B cell (primary cell): ENCODE results near the gene COPS8. TPM values are rescaled to one million over a fixed set of nuclear protein-coding genes. Genes with fewer than 3 reads are reported as not detected.

ENCODE experiments used
- ATAC-seq: fragments of 200-7000 bp; cut with Tn5 transposase; one replicate; pipeline ENCODE4 v1.10.0; 2021; ENCODE audit warnings: low read depth, mild to moderate bottlenecking, moderate number of reproducible peaks, moderate library complexity
- CTCF ChIA-PET: fragments of 350-600 bp; sonication (Branson Sonifier 250); formaldehyde crosslinking; loops from one replicate; lab custom pipeline; 2021; ENCODE audit warnings: antibody characterized with exemption, inconsistent platforms; lab: Charles Lee
- POLR2A ChIA-PET: fragments of 350-600 bp; sonication (Branson Sonifier 250); formaldehyde crosslinking; loops from one replicate; lab custom pipeline; 2021; ENCODE audit warnings: antibody characterized with exemption; lab: Charles Lee
- DNase-seq: peaks from one replicate; pipeline ENCODE4 v3.0.0; 2013
- H2AFZ ChIP-seq: 2 replicates; pipeline ENCODE4 v1.6.1; 2012; ENCODE audit warnings: mild to moderate bottlenecking, low read depth, low read length; ENCODE audit not compliant: insufficient read depth, poor library complexity, severe bottlenecking
- H3K27ac ChIP-seq, 2 donors: 1 replicate in 1 of 2; 2 replicates in 1 of 2; pipeline ENCODE4 v1.5.1; 2012 to 2013; ENCODE audit warnings: low read length in 2 of 2, mild to moderate bottlenecking in 2 of 2, moderate library complexity in 1 of 2
- H3K27me3 ChIP-seq, 4 experiments: fragments of 200-600 bp in 1 of 4; sonication (generic) in 1 of 4; replicated peaks in 1 of 4; 1 replicate in 2 of 4; 2 replicates in 2 of 4; pipeline versions ENCODE4 v1.6.1 to v1.7.0; 2013 to 2016; ENCODE audit warnings: low read length in 3 of 4, mild to moderate bottlenecking in 2 of 4, mixed read lengths in 1 of 4, moderate library complexity in 1 of 4; ENCODE audit not compliant: insufficient read depth in 4 of 4, control insufficient read depth in 3 of 4; ENCODE audit errors: control extremely low read depth in 1 of 4
- H3K36me3 ChIP-seq, 2 experiments: replicated peaks in 1 of 2; 1 replicate in 1 of 2; 2 replicates in 1 of 2; pipeline versions ENCODE4 v1.6.1 to v1.7.1; 2013; ENCODE audit warnings: low read length in 1 of 2; ENCODE audit not compliant: insufficient read depth in 2 of 2, control insufficient read depth in 1 of 2; ENCODE audit errors: control extremely low read depth in 1 of 2, extremely low read depth in 1 of 2
- H3K4me1 ChIP-seq, 2 donors: fragments of 200-600 bp in 1 of 2; sonication (generic) in 1 of 2; 1 replicate in 1 of 2; 2 replicates in 1 of 2; pipeline versions ENCODE4 v1.5.1 to v1.6.1; 2013 to 2017; ENCODE audit warnings: low read length in 2 of 2; ENCODE audit not compliant: control insufficient read depth in 2 of 2, insufficient read depth in 2 of 2
- H3K4me2 ChIP-seq: replicated peaks from 2 replicates; pipeline ENCODE3; 2012; ENCODE audit warnings: mild to moderate bottlenecking, low read depth, low read length; ENCODE audit not compliant: poor library complexity, severe bottlenecking
- H3K4me3 ChIP-seq, 5 experiments: fragments of 200-600 bp in 1 of 5; sonication (generic) in 1 of 5; 1 replicate in 3 of 5; 2 replicates in 2 of 5; pipeline versions ENCODE4 v1.5.1 to v1.7.0; 2011 to 2016; ENCODE audit warnings: low read length in 4 of 5, mild to moderate bottlenecking in 4 of 5, low read depth in 2 of 5, control low read depth in 1 of 5, moderate library complexity in 1 of 5; ENCODE audit not compliant: insufficient read depth in 1 of 5; ENCODE audit errors: control extremely low read depth in 1 of 5, extremely low read depth in 1 of 5
- H3K79me2 ChIP-seq: fragments of 200-600 bp; sonication (generic); one replicate; pipeline ENCODE4 v1.6.0; 2016; ENCODE audit warnings: low read length; ENCODE audit not compliant: control insufficient read depth, insufficient read depth
- H3K9ac ChIP-seq: fragments of 200-600 bp; sonication (generic); 2 replicates; pipeline ENCODE4 v1.6.1; 2017; ENCODE audit warnings: mild to moderate bottlenecking, low read length, moderate library complexity
- H3K9me3 ChIP-seq, 3 donors: one replicate each; pipeline versions ENCODE4 v1.6.1 to v1.7.1; 2013; ENCODE audit warnings: low read length in 2 of 3; ENCODE audit not compliant: control insufficient read depth in 2 of 3, insufficient read depth in 1 of 3; ENCODE audit errors: control extremely low read depth in 1 of 3
- H4K20me1 ChIP-seq: 2 replicates; pipeline ENCODE4 v1.6.0; 2012; ENCODE audit warnings: mild to moderate bottlenecking, low read length; ENCODE audit not compliant: insufficient read depth, control insufficient read depth, poor library complexity, severe bottlenecking
- H3K27ac Mint-ChIP-seq: one replicate; pipeline ENCODE4 v1.8.0; 2021; ENCODE audit warnings: mixed read lengths
- H3K27me3 Mint-ChIP-seq: one replicate; pipeline ENCODE4 v1.8.0; 2021; ENCODE audit warnings: mixed read lengths
- H3K4me1 Mint-ChIP-seq: one replicate; pipeline ENCODE4 v1.8.0; 2021; ENCODE audit warnings: mixed read lengths
- H3K4me3 Mint-ChIP-seq: one replicate; pipeline ENCODE4 v1.8.0; 2021; ENCODE audit warnings: mixed read lengths
- H3K9me3 Mint-ChIP-seq: one replicate; pipeline ENCODE4 v1.8.0; 2022; ENCODE audit warnings: mixed read lengths; ENCODE audit not compliant: insufficient read depth
- EZH2 ChIP-seq: IDR thresholded peaks from 2 replicates; pipeline ENCODE4 v1.6.1; 2012; ENCODE audit warnings: borderline replicate concordance, low read depth, mild to moderate bottlenecking, moderate library complexity, low read length; ENCODE audit not compliant: insufficient read depth, poor library complexity, severe bottlenecking
- WGBS: methylation state at CpG from one replicate; pipeline ENCODE4 v1.1.5; 2013; ENCODE audit warnings: missing lambda C conversion rate; ENCODE audit not compliant: insufficient coverage; 5-methylcytosine and 5-hydroxymethylcytosine counted together
- intact Hi-C: fragments of 100-400 bp; cut with micrococcal nuclease; formaldehyde crosslinking; loops from one replicate; pipeline ENCODE4 v1.10.0; 2022
- polyA plus RNA-seq: library from polyadenylated mRNA; depleted of rRNA; stranded (reverse); fragments of >200 nt; gene quantifications from 2 replicates; pipeline ENCODE4 v1.2.3, GENCODE V29; 2012
- total RNA-seq, 2 donors: library from RNA; stranded (reverse); fragments of 120-200 nt in 1 of 2; gene quantifications; 1 replicate in 1 of 2; 2 replicates in 1 of 2; pipeline versions ENCODE4 v1.2.3 to v1.2.4, GENCODE V29; 2013 to 2022
- TF ChIP-seq, protein P1 (sequence below): fragments of 200-600 bp; IDR thresholded peaks from one replicate; pipeline ENCODE4 v1.8.0; 2022; ENCODE audit warnings: antibody characterized with exemption, mild to moderate bottlenecking

COPS8 gene
- total and polyA plus RNA-seq, 2 donors (not counting 1 experiment from before 2014, with no cell fraction given): 21.7 to 34.2 TPM

DNA sequence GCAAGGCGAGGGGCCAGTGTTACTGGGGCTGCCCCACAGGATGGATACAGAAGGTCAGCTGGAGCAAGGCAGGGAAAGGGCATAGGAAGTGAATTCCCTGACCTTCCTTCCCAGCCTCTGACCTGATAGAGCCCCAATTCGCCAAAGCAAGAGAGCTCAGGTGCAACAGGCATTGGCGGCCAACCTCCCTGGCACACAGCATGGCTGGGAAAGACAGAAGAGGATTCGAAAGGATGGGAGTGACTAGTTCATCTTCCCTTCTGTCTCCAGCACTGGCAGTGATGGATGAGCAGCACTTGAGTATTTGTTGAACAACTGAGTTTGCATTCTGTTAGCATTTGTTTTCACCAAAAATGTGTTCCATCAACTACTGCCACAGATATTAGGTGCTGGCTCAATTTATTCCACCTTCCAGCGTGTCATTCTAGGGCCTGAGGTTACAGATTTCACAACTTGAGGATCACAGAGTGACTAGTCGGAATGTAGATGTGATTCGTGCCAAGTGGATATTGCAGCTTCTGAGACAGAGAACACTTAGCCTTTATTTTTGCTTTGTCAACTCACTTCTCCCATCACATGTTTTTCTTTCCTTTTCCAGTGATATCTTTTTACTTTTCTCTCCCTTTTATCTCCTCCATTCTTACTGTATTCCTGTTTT is 6.2 kb downstream of the COPS8 start:
- Mint-ChIP-seq H3K27ac (no peak overlapping the region), H3K27me3 (no peaks in the 10 kb centered on the region), H3K4me3 (no peak overlapping the region), H3K4me1 (peaks cover 1% of the 10 kb centered on the region), H3K9me3 (no peaks in the 10 kb centered on the region)
- Histone ChIP-seq H3K27ac (no peak overlapping the region), H2AFZ (no peak overlapping the region), H3K4me1 (no peaks in the 10 kb centered on the region), H3K4me3 (no peak overlapping the region), H3K27me3 (no peaks in the 10 kb centered on the region), H3K9me3 (no peaks in the 10 kb centered on the region), H3K9ac (no peak overlapping the region), H3K4me2 (no peak overlapping the region), H3K79me2 (peaks cover 26% of the 10 kb centered on the region), H3K36me3 (peaks cover 15 to 52% of the 10 kb centered on the region in 2 experiments), H4K20me1 (peaks cover 9% of the 10 kb centered on the region)
- ATAC-seq (no peak), DNase-seq (no peak)
- 100% methylated on average over 7 of the region's 7 CpGs for WGBS
- TF ChIP-seq, protein P1, sequence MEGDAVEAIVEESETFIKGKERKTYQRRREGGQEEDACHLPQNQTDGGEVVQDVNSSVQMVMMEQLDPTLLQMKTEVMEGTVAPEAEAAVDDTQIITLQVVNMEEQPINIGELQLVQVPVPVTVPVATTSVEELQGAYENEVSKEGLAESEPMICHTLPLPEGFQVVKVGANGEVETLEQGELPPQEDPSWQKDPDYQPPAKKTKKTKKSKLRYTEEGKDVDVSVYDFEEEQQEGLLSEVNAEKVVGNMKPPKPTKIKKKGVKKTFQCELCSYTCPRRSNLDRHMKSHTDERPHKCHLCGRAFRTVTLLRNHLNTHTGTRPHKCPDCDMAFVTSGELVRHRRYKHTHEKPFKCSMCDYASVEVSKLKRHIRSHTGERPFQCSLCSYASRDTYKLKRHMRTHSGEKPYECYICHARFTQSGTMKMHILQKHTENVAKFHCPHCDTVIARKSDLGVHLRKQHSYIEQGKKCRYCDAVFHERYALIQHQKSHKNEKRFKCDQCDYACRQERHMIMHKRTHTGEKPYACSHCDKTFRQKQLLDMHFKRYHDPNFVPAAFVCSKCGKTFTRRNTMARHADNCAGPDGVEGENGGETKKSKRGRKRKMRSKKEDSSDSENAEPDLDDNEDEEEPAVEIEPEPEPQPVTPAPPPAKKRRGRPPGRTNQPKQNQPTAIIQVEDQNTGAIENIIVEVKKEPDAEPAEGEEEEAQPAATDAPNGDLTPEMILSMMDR: no peak
- TF ChIP-seq EZH2: no peak
- ChIA-PET POLR2A (no interaction called here), CTCF (no interaction called here)
- intact Hi-C loops: no loop called here

DNA sequence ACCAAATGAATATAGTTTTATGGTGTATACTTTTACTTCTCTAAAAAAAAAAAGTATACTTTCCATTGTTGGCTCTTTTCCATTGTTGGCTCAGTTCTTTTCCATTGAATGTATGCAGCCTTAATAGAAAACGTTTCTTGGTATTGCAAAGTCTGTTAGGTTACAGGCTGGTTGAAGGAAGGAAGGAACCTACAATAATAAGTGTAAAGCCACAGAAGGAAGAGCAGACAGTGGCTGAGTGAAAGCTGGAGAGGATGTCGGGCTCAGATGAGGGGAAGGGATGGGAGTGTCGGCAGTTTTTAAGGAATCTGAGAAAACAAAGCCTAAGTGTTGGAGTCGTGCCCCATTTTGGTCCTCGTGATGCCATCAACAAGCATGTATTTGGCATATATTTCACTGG is 6.8 kb downstream of the COPS8 start:
- Mint-ChIP-seq H3K9me3 (no peaks in the 10 kb centered on the region), H3K4me1 (peaks cover 1% of the 10 kb centered on the region), H3K4me3 (no peak overlapping the region), H3K27me3 (no peaks in the 10 kb centered on the region), H3K27ac (no peak overlapping the region)
- peaks cover 20% of the 10 kb centered on the region for H3K79me2 ChIP-seq
- ATAC-seq (no peak), DNase-seq (no peak)
- POLR2A ChIA-PET: no interaction called here
- H3K4me3 ChIP-seq: no peak overlapping the region
- 93% methylated on average over 5 of the region's 5 CpGs for WGBS
- TF ChIP-seq EZH2: no peak
- TF ChIP-seq, protein P1: no peak
- no peak overlapping the region for H3K27ac ChIP-seq
- intact Hi-C loops: no loop called here
- no peak overlapping the region for H3K9ac ChIP-seq
- H3K36me3 ChIP-seq: peaks cover 15 to 58% of the 10 kb centered on the region in 2 experiments
- no peaks in the 10 kb centered on the region for H3K27me3 ChIP-seq
- no peak overlapping the region for H2AFZ ChIP-seq
- H3K4me1 ChIP-seq: no peaks in the 10 kb centered on the region
- CTCF ChIA-PET: no interaction called here
- H3K4me2 ChIP-seq: no peak overlapping the region
- peaks cover 9% of the 10 kb centered on the region for H4K20me1 ChIP-seq
- H3K9me3 ChIP-seq: no peaks in the 10 kb centered on the region
